ENCODE results near the gene CAPN14. TPM values are rescaled to one million over a fixed set of nuclear protein-coding genes. Genes with fewer than 3 reads are reported as not detected.

CAPN14 gene
- total and polyA plus RNA-seq, 7 donors, result 0.16 to 0.27 (median 0.24) TPM; not detected in 3

- no peaks in the 10 kb centered on the region for H3K9me3 ChIP-seq
- peak overlapping the region in 1 of 4 donors; percentile 76 for H3K27ac ChIP-seq
- peaks cover 0 to 56% (median 26%) of the 10 kb centered on the region in 4 donors for H3K4me1 ChIP-seq
- WGBS, 2 donors, result 91 to 97% methylated on average over 9 of the region's 9 CpGs
- TF ChIP-seq POLR2AphosphoS5 (IDR thresholded peaks at IDR 0.05) (no peak), CTCF (IDR thresholded peaks at IDR 0.05) (no peak), POLR2A (IDR thresholded peaks at IDR 0.05) (no peak), EP300 (IDR thresholded peaks at IDR 0.05) (no peak)
- DNase-seq, result no peak
- no peaks in the 10 kb centered on the region for H3K27me3 ChIP-seq
- no peaks in the 10 kb centered on the region for H3K36me3 ChIP-seq
- H3K4me3 ChIP-seq, result no peak overlapping the region
- intact Hi-C loops (cut with DNase I), result no loop called here
Observed at GRCh38 chr2:31237348-31238017, 20.2 kb upstream of the CAPN14 start.

GRCh38 chr2:31236433-31237205 is 19.3 kb upstream of the CAPN14 start:
- Histone ChIP-seq H3K4me1 (peaks cover 0 to 56% (median 26%) of the 10 kb centered on the region in 4 donors), H3K9me3 (no peaks in the 10 kb centered on the region), H3K4me3 (no peak overlapping the region), H3K36me3 (no peaks in the 10 kb centered on the region), H3K27ac (no peak overlapping the region), H3K27me3 (no peaks in the 10 kb centered on the region)
- TF ChIP-seq CTCF (IDR thresholded peaks at IDR 0.05) (no peak), POLR2A (IDR thresholded peaks at IDR 0.05) (no peak), EP300 (IDR thresholded peaks at IDR 0.05) (no peak), POLR2AphosphoS5 (IDR thresholded peaks at IDR 0.05) (no peak)
- intact Hi-C loops (cut with DNase I), result no loop called here
- no peak for DNase-seq
- WGBS, 2 donors, result 83 to 96% methylated on average over 7 of the region's 7 CpGs

- no peak for TF ChIP-seq POLR2A (IDR thresholded peaks at IDR 0.05)
- TF ChIP-seq EP300 (IDR thresholded peaks at IDR 0.05), result no peak
- no peak for TF ChIP-seq CTCF (IDR thresholded peaks at IDR 0.05)
- TF ChIP-seq POLR2AphosphoS5 (IDR thresholded peaks at IDR 0.05), result no peak
- no peaks in the 10 kb centered on the region for H3K9me3 ChIP-seq
- H3K36me3 ChIP-seq, result no peaks in the 10 kb centered on the region
- DNase-seq, result no peak
- H3K4me1 ChIP-seq, result peaks cover 0 to 49% (median 26%) of the 10 kb centered on the region in 4 donors
- no peaks in the 10 kb centered on the region for H3K27me3 ChIP-seq
- intact Hi-C loops (cut with DNase I), result no loop called here
- 78 to 85% methylated on average over 4 of the region's 4 CpGs for WGBS, 2 donors
- no peak overlapping the region for H3K27ac ChIP-seq
- no peak overlapping the region for H3K4me3 ChIP-seq
Observed at GRCh38 chr2:31235504-31235902, 18.2 kb upstream of the CAPN14 start.

GRCh38 chr2:31234683-31235503 is 17.6 kb upstream of the CAPN14 start:
- H3K27me3 ChIP-seq, result no peaks in the 10 kb centered on the region
- H3K4me3 ChIP-seq, result peak overlapping the region; percentile 28 to 68 (median 64)
- no peaks in the 10 kb centered on the region for H3K36me3 ChIP-seq
- DNase-seq, result no peak
- WGBS, 2 donors, result 69 to 84% methylated on average over 17 of the region's 17 CpGs
- H3K4me1 ChIP-seq, result peaks cover 0 to 43% (median 26%) of the 10 kb centered on the region in 4 donors
- intact Hi-C loops (cut with DNase I), result no loop called here
- TF ChIP-seq CTCF (IDR thresholded peaks at IDR 0.05) (no peak), EP300 (IDR thresholded peaks at IDR 0.05) (no peak), POLR2AphosphoS5 (IDR thresholded peaks at IDR 0.05) (no peak), POLR2A (IDR thresholded peaks at IDR 0.05) (no peak)
- H3K27ac ChIP-seq, result peak overlapping the region; percentile 14 to 76 (median 62)
- no peaks in the 10 kb centered on the region for H3K9me3 ChIP-seq

All from sigmoid colon (tissue), 7 donors.